GM23338 (cell line): ENCODE measurements around the gene TAOK3. TPM values are rescaled to one million over a fixed set of nuclear protein-coding genes. Genes with fewer than 3 reads are reported as not detected.

Source experiments
- ATAC-seq: fragments of 200-7000 bp; cut with Tn5 transposase; 3 replicates; pipeline ENCODE4 v1.9.1; 2020
- DNase-seq: peaks from one replicate; pipeline ENCODE4 v3.0.0-alpha.2; 2015; ENCODE audit warnings: low spot score
- H2AFZ ChIP-seq: fragments of 200-600 bp; sonication (generic); 2 replicates; pipeline ENCODE4 v1.8.0; 2016; ENCODE audit warnings: antibody characterized with exemption, mild to moderate bottlenecking, moderate library complexity
- H3F3A ChIP-seq: fragments of 200-600 bp; sonication (generic); replicated peaks from 2 replicates; pipeline ENCODE4 v1.8.0; 2017; ENCODE audit warnings: antibody characterized with exemption, mixed run types, low read depth
- H3K27ac ChIP-seq: fragments of 200-600 bp; sonication (generic); 2 replicates; pipeline ENCODE4 v1.6.1; 2016; ENCODE audit warnings: low read depth
- H3K27me3 ChIP-seq: fragments of 200-600 bp; sonication (generic); 2 replicates; pipeline ENCODE4 v1.8.0; 2016; ENCODE audit warnings: mild to moderate bottlenecking, mixed run types, moderate library complexity; ENCODE audit not compliant: insufficient read depth
- H3K36me3 ChIP-seq: fragments of 200-600 bp; sonication (generic); 2 replicates; pipeline ENCODE4 v1.8.0; 2016; ENCODE audit warnings: mild to moderate bottlenecking; ENCODE audit not compliant: insufficient read depth
- H3K4me1 ChIP-seq: fragments of 200-600 bp; sonication (generic); 2 replicates; pipeline ENCODE4 v1.8.0; 2016; ENCODE audit warnings: mild to moderate bottlenecking, moderate library complexity; ENCODE audit not compliant: insufficient read depth
- H3K4me2 ChIP-seq: fragments of 200-600 bp; sonication (generic); 2 replicates; pipeline ENCODE4 v1.7.1; 2017; ENCODE audit warnings: mixed run types
- H3K4me3 ChIP-seq: fragments of 200-600 bp; sonication (generic); 2 replicates; pipeline ENCODE4 v1.6.1; 2016; ENCODE audit warnings: mixed run types
- H3K79me2 ChIP-seq: fragments of 200-600 bp; sonication (generic); replicated peaks from 2 replicates; pipeline ENCODE4 v1.8.0; 2017; ENCODE audit warnings: mild to moderate bottlenecking; ENCODE audit not compliant: insufficient read depth
- H3K9me2 ChIP-seq: fragments of 200-600 bp; sonication (generic); 2 replicates; pipeline ENCODE4 v1.8.0; 2017; ENCODE audit not compliant: insufficient read depth
- H4K20me1 ChIP-seq: fragments of 200-600 bp; sonication (generic); replicated peaks from 2 replicates; pipeline ENCODE4 v1.8.0; 2017; ENCODE audit warnings: mild to moderate bottlenecking; ENCODE audit not compliant: insufficient read depth
- H3K27ac Mint-ChIP-seq: 2 replicates; pipeline ENCODE4 v1.8.0; 2020; ENCODE audit warnings: inconsistent platforms, mild to moderate bottlenecking, moderate library complexity, mixed read lengths
- H3K27me3 Mint-ChIP-seq: 3 replicates; pipeline ENCODE4 v1.8.0; 2022; ENCODE audit warnings: low read depth, mild to moderate bottlenecking, moderate library complexity, mixed read lengths, inconsistent platforms; ENCODE audit not compliant: insufficient read depth, poor library complexity
- H3K36me3 Mint-ChIP-seq: 3 replicates; pipeline ENCODE4 v1.8.0; 2021; ENCODE audit warnings: low read depth, mild to moderate bottlenecking, inconsistent platforms, moderate library complexity, mixed read lengths
- H3K4me1 Mint-ChIP-seq: 3 replicates; pipeline ENCODE4 v1.8.0; 2020; ENCODE audit warnings: mild to moderate bottlenecking, inconsistent platforms, mixed read lengths
- H3K4me3 Mint-ChIP-seq: 3 replicates; pipeline ENCODE4 v1.8.0; 2021; ENCODE audit warnings: moderate library complexity, mild to moderate bottlenecking, inconsistent platforms, mixed read lengths
- H3K9me3 Mint-ChIP-seq: 3 replicates; pipeline ENCODE4 v1.8.0; 2020; ENCODE audit warnings: moderate library complexity, mild to moderate bottlenecking, inconsistent platforms, mixed read lengths
- CTCF ChIP-seq, 2 experiments: fragments of 200-600 bp in 1 of 2; sonication (generic) in 1 of 2; conservative IDR thresholded peaks; 2 replicates each; pipeline versions ENCODE4 v1.5.1 to v1.6.1; 2016 to 2017; ENCODE audit warnings: antibody characterized with exemption in 2 of 2, low read depth in 2 of 2, mild to moderate bottlenecking in 2 of 2, moderate library complexity in 1 of 2
- EZH2 ChIP-seq: fragments of 200-600 bp; sonication (generic); IDR thresholded peaks from one replicate; pipeline ENCODE4 v1.8.0; 2017; ENCODE audit warnings: antibody characterized with exemption, mild to moderate bottlenecking, low read depth; ENCODE audit not compliant: unreplicated experiment
- EZH2phosphoT487 ChIP-seq: fragments of 200-600 bp; sonication (generic); IDR thresholded peaks from one replicate; pipeline ENCODE4 v1.8.1; 2018; ENCODE audit warnings: antibody characterized with exemption; ENCODE audit not compliant: unreplicated experiment
- JUNB ChIP-seq: IDR thresholded peaks from one replicate; pipeline ENCODE4 v1.6.1; 2016; ENCODE audit warnings: antibody characterized with exemption; ENCODE audit not compliant: unreplicated experiment
- STAT1 ChIP-seq: IDR thresholded peaks from one replicate; pipeline ENCODE4 v1.6.1; 2016; ENCODE audit warnings: antibody characterized with exemption; ENCODE audit not compliant: unreplicated experiment
- ZNF331 ChIP-seq: fragments of 250-450 bp; sonication (Bioruptor Pico); IDR thresholded peaks from 2 replicates; pipeline ENCODE4 v1.5.0; 2020; ENCODE audit warnings: low read depth, mild to moderate bottlenecking, moderate library complexity
- ZNF462 ChIP-seq: fragments of 250-450 bp; sonication (Bioruptor Pico); IDR thresholded peaks from 2 replicates; pipeline ENCODE4 v1.5.0; 2020; ENCODE audit warnings: mild to moderate bottlenecking, moderate library complexity
- polyA plus RNA-seq: library from polyadenylated mRNA; unstranded; fragments of >200 nt; fragmentation: Nextera tagmentation; extraction: Ambion mirVana; gene quantifications from 2 replicates; pipeline ENCODE4 v1.2.1, GENCODE V29; 2016
- total RNA-seq: library from RNA; depleted of rRNA; stranded (reverse); fragments of >200 nt; shearing (Covaris generic); gene quantifications from 2 replicates; pipeline ENCODE4 v1.2.3, GENCODE V29; 2014
- TF ChIP-seq, protein P1 (sequence below): IDR thresholded peaks from 2 replicates; pipeline ENCODE4 v1.6.1; 2016; ENCODE audit warnings: antibody characterized with exemption

Gene TAOK3
- total and polyA plus RNA-seq, 2 experiments from 2014 or later = 7.6 to 20.4 TPM

DNA sequence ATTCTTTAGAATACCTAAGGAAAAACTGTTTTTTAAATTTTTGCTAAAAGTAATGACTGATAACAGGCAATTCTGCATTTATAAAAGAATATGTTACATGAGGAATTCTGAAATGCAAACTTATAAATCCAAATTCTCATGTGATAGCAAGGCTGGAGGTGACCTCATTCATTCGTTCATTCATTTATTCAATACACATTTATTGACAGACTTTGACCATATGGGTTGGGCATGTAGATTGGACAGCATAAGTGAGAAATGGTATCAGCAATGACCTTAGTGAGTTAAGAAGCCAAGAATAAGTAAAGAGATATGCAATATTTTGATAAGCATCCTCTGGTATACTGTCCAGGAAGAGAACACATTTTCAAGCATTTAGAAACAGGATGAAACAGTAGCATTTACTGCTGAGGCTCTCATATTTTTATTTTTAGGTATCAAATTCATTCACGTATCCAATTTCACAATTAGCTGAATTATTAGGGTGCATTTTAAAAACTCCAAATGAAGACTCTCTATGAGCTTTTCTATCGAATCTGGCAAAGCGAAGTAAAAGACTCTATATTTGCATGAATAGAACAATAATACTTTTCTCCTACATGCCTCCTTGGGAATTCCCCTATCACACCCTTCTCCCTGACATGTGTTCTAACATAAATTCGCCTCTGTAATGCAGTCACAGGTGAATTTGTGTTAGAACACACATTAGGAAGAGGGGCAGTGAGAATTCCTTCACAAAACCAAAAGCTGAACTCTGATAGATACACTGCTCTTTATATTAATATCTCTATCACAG, 186.9 kb downstream of the TAOK3 start (continued):
- TF ChIP-seq ZNF462 = no peak

DNA sequence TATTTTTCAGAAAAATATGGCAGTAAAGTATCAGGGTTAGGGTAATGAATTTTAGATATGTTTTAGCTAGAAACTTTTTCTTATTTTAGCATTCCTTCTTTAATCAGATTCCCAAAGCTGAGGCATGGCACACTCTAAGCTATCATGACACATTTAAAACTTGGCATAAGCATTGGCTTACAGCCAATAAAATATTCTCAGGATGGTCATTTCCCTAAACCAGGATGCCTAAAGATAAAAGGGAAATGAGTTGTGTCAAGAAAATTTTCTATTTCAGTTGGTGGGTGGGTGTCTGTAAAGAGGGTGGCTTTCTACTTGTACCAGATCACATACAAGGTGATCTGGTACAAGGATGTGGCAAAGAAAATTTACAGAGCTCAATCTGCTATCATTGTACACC, 189.0 kb downstream of the TAOK3 start:
- no peak for DNase-seq
- H3K4me3 ChIP-seq = no peak overlapping the region
- 0 out of 3 replicates have a peak, but pooled peaks cover 2% of the 10 kb centered on the region for H3K36me3 Mint-ChIP-seq
- no peaks in the 10 kb centered on the region for H3K9me2 ChIP-seq
- H3K79me2 ChIP-seq = no peaks in the 10 kb centered on the region
- no peaks in the 10 kb centered on the region for H4K20me1 ChIP-seq
- no peak for ATAC-seq
- no peak overlapping the region for H3K4me3 Mint-ChIP-seq
- no peaks in the 10 kb centered on the region for H3K36me3 ChIP-seq
- no peaks in the 10 kb centered on the region for H3K4me1 ChIP-seq
- no peaks in the 10 kb centered on the region for H3F3A ChIP-seq
- H3K27me3 Mint-ChIP-seq = no peaks in the 10 kb centered on the region
- H3K4me1 Mint-ChIP-seq = peaks cover 5% of the 10 kb centered on the region
- H3K27ac Mint-ChIP-seq = no peak overlapping the region
- H2AFZ ChIP-seq = no peak overlapping the region
- no peaks in the 10 kb centered on the region for H3K27me3 ChIP-seq
- H3K4me2 ChIP-seq = no peak overlapping the region
- no peaks in the 10 kb centered on the region for H3K9me3 Mint-ChIP-seq
- no peak overlapping the region for H3K27ac ChIP-seq
- TF ChIP-seq JUNB (no peak), STAT1 (no peak), EZH2 (no peak), EZH2phosphoT487 (no peak), ZNF331 (CRISPR knock-in tag) (no peak), CTCF (conservative IDR thresholded peaks at IDR 0.05; ENCODE audit: low read depth in 2 of 2) (no peak)
- TF ChIP-seq, protein P1, sequence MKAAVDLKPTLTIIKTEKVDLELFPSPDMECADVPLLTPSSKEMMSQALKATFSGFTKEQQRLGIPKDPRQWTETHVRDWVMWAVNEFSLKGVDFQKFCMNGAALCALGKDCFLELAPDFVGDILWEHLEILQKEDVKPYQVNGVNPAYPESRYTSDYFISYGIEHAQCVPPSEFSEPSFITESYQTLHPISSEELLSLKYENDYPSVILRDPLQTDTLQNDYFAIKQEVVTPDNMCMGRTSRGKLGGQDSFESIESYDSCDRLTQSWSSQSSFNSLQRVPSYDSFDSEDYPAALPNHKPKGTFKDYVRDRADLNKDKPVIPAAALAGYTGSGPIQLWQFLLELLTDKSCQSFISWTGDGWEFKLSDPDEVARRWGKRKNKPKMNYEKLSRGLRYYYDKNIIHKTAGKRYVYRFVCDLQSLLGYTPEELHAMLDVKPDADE = no peak
